Sigmoid colon (tissue), 4 donors: Measurements from ENCODE around the gene KRTAP19-8.

Experiments
- EP300 ChIP-seq, 4 donors: sonication (generic); formaldehyde crosslinking; IDR thresholded peaks; one replicate each; pipeline ENCODE4 v1.6.1; 2017; ENCODE audit warnings: antibody characterized with exemption in 4 of 4
- POLR2A ChIP-seq, 2 donors: fragments of 450-650 bp; IDR thresholded peaks; one replicate each; pipeline ENCODE4 v1.6.1; 2016; ENCODE audit warnings: antibody characterized with exemption in 2 of 2, mild to moderate bottlenecking in 2 of 2, moderate library complexity in 2 of 2
- POLR2AphosphoS5 ChIP-seq, 4 donors: sonication (generic); formaldehyde crosslinking; IDR thresholded peaks; one replicate each; pipeline ENCODE4 v1.6.1; 2017; ENCODE audit warnings: antibody characterized with exemption in 4 of 4
- TF ChIP-seq, protein P1 (sequence below), 4 experiments: fragments of 450-650 bp in 3 of 4; fragments of 200-600 bp in 1 of 4; IDR thresholded peaks; one replicate each; pipeline ENCODE4 v1.5.1; 2016 to 2019; ENCODE audit warnings: antibody characterized with exemption in 4 of 4, mild to moderate bottlenecking in 3 of 4, moderate library complexity in 2 of 4

DNA sequence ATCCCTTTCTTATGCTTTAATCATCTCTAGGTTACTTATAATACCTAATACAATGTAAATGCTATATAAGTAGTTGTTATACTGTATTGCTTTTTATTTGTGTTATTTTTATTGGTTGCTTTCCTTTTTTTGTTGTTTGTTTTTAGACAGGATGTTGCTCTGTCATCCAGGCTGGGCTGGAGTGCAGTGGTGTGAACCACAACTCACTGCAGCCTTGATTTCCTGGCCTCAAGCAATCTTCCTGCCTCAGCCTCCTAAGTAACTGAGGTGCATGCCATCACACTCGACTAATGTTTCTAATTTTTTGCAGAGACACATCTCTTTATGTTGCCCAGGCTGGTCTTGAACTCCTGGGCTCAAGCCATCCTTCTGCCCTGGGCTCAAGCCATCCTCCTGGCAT lies 26.9 kb downstream of the KRTAP19-8 start:
- TF ChIP-seq POLR2A (IDR thresholded peaks at IDR 0.05) (no peak), POLR2AphosphoS5 (IDR thresholded peaks at IDR 0.05) (no peak), EP300 (IDR thresholded peaks at IDR 0.05) (no peak)
- TF ChIP-seq, protein P1, sequence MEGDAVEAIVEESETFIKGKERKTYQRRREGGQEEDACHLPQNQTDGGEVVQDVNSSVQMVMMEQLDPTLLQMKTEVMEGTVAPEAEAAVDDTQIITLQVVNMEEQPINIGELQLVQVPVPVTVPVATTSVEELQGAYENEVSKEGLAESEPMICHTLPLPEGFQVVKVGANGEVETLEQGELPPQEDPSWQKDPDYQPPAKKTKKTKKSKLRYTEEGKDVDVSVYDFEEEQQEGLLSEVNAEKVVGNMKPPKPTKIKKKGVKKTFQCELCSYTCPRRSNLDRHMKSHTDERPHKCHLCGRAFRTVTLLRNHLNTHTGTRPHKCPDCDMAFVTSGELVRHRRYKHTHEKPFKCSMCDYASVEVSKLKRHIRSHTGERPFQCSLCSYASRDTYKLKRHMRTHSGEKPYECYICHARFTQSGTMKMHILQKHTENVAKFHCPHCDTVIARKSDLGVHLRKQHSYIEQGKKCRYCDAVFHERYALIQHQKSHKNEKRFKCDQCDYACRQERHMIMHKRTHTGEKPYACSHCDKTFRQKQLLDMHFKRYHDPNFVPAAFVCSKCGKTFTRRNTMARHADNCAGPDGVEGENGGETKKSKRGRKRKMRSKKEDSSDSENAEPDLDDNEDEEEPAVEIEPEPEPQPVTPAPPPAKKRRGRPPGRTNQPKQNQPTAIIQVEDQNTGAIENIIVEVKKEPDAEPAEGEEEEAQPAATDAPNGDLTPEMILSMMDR (IDR thresholded peaks at IDR 0.05) = no peak
